Activated CD4-positive, alpha-beta T cell treated with anti-CD3 and anti-CD28 coated beads for 48 hours (primary cell): ENCODE data around the gene BBS1.
"Not testable (repeated sequence)": the region's sequence is repeated elsewhere in the genome, so short reads cannot be mapped to it uniquely, and the experiment has no call there.

Experiments used
- DNase-seq: peaks from one replicate; pipeline ENCODE4 v3.0.0-alpha.2; 2020

BBS1 gene

GRCh38 chr11:66582565-66583147, 72.2 kb downstream of the BBS1 start:
- not testable (repeated sequence) for DNase-seq
